ENCODE results near the gene MLANA.

- TF ChIP-seq CTCF (tag by site-specific recombination; IDR thresholded peaks at IDR 0.05) (no peak), HOXA7 (CRISPR knock-in tag; IDR thresholded peaks at IDR 0.05; ENCODE audit: borderline replicate concordance) (no peak), ZNF558 (tag by site-specific recombination; IDR thresholded peaks at IDR 0.05) (no peak), ZNF274 (IDR thresholded peaks at IDR 0.05; ENCODE audit: low read length) (no peak), ZNF274 (tag by site-specific recombination; IDR thresholded peaks at IDR 0.05; ENCODE audit: borderline replicate concordance) (no peak)
Observed at GRCh38 chr9:5858833-5859232, 31.9 kb upstream of the MLANA start.

Measured in HEK293 (cell line).